PC-3 (cell line): ENCODE data around the gene ATP1A4.
"Not testable (repeated sequence)": the region's sequence is repeated elsewhere in the genome, so short reads cannot be mapped to it uniquely, and the experiment has no call there.

Source experiments
- CTCF ChIP-seq: fragments of 300-600 bp; sonication (generic); conservative IDR thresholded peaks from 2 replicates; pipeline ENCODE4 v1.5.1; 2017; ENCODE audit warnings: antibody characterized with exemption, low read depth, mild to moderate bottlenecking, low read length
- EZH2 ChIP-seq: fragments of 300-600 bp; sonication (generic); IDR thresholded peaks from one replicate; pipeline ENCODE4 v1.6.1; 2017; ENCODE audit warnings: antibody characterized with exemption, mild to moderate bottlenecking, low read length; ENCODE audit not compliant: unreplicated experiment
- EZH2phosphoT487 ChIP-seq: fragments of 300-600 bp; sonication (generic); IDR thresholded peaks from 2 replicates; pipeline ENCODE4 v1.6.1; 2018; ENCODE audit warnings: mild to moderate bottlenecking, antibody characterized with exemption, low read length, borderline replicate concordance

DNA sequence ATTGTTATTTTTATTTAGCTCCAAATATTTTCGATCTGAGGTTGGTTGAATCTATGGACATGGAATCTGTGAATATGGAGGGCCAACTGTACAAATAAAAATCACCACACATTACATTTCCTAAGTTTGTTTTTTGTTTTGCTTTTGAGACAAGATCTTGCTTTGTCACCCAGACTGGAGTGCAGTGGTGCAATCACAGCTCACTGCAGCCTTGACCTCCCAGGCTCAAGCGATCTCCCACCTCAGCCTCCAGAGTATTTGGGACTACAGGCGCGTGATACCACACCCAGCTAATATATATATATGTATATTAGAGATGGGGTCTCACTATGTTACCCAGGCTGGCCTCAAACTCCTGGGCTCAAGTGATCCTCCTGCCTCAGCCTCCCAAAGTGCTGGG is 25.1 kb upstream of the ATP1A4 start:
- not testable (repeated sequence) for TF ChIP-seq CTCF, EZH2, EZH2phosphoT487
